Measurements from ENCODE around the gene RFLNA.

- no peak for TF ChIP-seq POLR2A (IDR thresholded peaks at IDR 0.05)
- TF ChIP-seq, protein P1, sequence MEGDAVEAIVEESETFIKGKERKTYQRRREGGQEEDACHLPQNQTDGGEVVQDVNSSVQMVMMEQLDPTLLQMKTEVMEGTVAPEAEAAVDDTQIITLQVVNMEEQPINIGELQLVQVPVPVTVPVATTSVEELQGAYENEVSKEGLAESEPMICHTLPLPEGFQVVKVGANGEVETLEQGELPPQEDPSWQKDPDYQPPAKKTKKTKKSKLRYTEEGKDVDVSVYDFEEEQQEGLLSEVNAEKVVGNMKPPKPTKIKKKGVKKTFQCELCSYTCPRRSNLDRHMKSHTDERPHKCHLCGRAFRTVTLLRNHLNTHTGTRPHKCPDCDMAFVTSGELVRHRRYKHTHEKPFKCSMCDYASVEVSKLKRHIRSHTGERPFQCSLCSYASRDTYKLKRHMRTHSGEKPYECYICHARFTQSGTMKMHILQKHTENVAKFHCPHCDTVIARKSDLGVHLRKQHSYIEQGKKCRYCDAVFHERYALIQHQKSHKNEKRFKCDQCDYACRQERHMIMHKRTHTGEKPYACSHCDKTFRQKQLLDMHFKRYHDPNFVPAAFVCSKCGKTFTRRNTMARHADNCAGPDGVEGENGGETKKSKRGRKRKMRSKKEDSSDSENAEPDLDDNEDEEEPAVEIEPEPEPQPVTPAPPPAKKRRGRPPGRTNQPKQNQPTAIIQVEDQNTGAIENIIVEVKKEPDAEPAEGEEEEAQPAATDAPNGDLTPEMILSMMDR (IDR thresholded peaks at IDR 0.05) = no peak
These were observed 17.7 kb downstream of the RFLNA start for GRCh38 chr12:124312601-124313000.

Measured in uterus (tissue), 2 donors.